ENCODE measurements around the gene LNX2. TPM values are rescaled to one million over a fixed set of nuclear protein-coding genes. Genes with fewer than 3 reads are reported as not detected.
A peak's percentile ranks its signal among the peaks of the same experiment; 100 is the strongest.

Gene LNX2
- total RNA-seq, 1 experiment from 2014 or later: 12.1 TPM

GRCh38 chr13:27622881-27623280 lies 2.6 kb upstream of the LNX2 start:
- H3K4me3 ChIP-seq (replicated peaks in 1 of 2; ENCODE audit: low read depth in 1 of 2, low read length in 2 of 2): peak overlapping the region; percentile 95 to 96
- ATAC-seq: no peak
- RAD21 ChIA-PET (ENCODE audit: low non-redundant PET in 1 of 2, low total read pairs in 2 of 2, uncharacterized antibody in 2 of 2, unreplicated experiment in 2 of 2): no interaction called here
- H3K4me2 ChIP-seq (ENCODE audit: low read length): peak overlapping the region; percentile 91
- H3K4me1 ChIP-seq (ENCODE audit: control insufficient read depth in 1 of 2, insufficient read depth in 2 of 2, low read length in 2 of 2): peaks cover 12 to 23% of the 10 kb centered on the region in 2 experiments
- H3K9ac ChIP-seq (ENCODE audit: low read length): peak overlapping the region; percentile 97
- CTCF ChIA-PET: no interaction called here
- H4K20me1 ChIP-seq (ENCODE audit: insufficient read depth): peaks cover 11% of the 10 kb centered on the region; the same call in 1 of the 2 replicates
- BruUV-seq (replicated peaks): TSS peak; percentile 67
- intact Hi-C loops (cut with micrococcal nuclease): loop anchor here (5.0 to 10.0 kb wide), 2 partner anchors 171 to 228 kb away; partner anchors contain the start of gene MTIF3
- no peak for DNase-seq (ENCODE audit: low read depth, low spot score)
- H2AFZ ChIP-seq (ENCODE audit: low read depth, low read length, poor library complexity, severe bottlenecking): no peak overlapping the region
- no peaks in the 10 kb centered on the region for H3K9me3 ChIP-seq (ENCODE audit: control insufficient read depth in 1 of 2, insufficient read depth in 1 of 2, low read depth in 1 of 2, low read length in 2 of 2)
- no peaks in the 10 kb centered on the region for H3K9me2 ChIP-seq (ENCODE audit: insufficient read depth)
- peaks cover 83% of the 10 kb centered on the region for H3K79me2 ChIP-seq (ENCODE audit: insufficient read depth, low read length)
- peaks cover 6 to 17% of the 10 kb centered on the region in 2 experiments; a peak in 3 of 4 replicates for H3K36me3 ChIP-seq (ENCODE audit: control insufficient read depth in 1 of 2, insufficient read depth in 2 of 2, low read length in 2 of 2)
- H3K27me3 ChIP-seq (ENCODE audit: insufficient read depth, low read length): no peaks in the 10 kb centered on the region
- no peak overlapping the region for H3K27ac ChIP-seq (ENCODE audit: low read depth, low read length)
- TF ChIP-seq EZH2phosphoT487 (IDR thresholded peaks at IDR 0.05; ENCODE audit: borderline replicate concordance) (no peak), RAD21 (IDR thresholded peaks at IDR 0.05; ENCODE audit: low read depth) (no peak), ELF1 (IDR thresholded peaks at IDR 0.05; ENCODE audit: borderline replicate concordance, low read depth) (no peak), TCF7L2 (IDR thresholded peaks at IDR 0.05; ENCODE audit: borderline replicate concordance, extremely low read depth, insufficient read depth, insufficient read length) (no peak), REST (IDR thresholded peaks at IDR 0.05; ENCODE audit: low read depth) (no peak), POLR2A (IDR thresholded peaks at IDR 0.05; ENCODE audit: borderline replicate concordance, extremely low read depth, insufficient read depth, insufficient read length) (no peak), CTCF (IDR thresholded peaks at IDR 0.05 in 2 of 3, conservative IDR thresholded peaks at IDR 0.05 in 1 of 3; ENCODE audit: borderline replicate concordance in 1 of 3, insufficient read depth in 1 of 3, low read depth in 2 of 3, low read length in 2 of 3) (no peak), JUND (IDR thresholded peaks at IDR 0.05) (no peak), YY1 (IDR thresholded peaks at IDR 0.05; ENCODE audit: extremely low read depth, insufficient replicate concordance, low read depth, low read length) (no peak), CEBPB (IDR thresholded peaks at IDR 0.05; ENCODE audit: low read depth) (no peak), FOSL1 (IDR thresholded peaks at IDR 0.05; ENCODE audit: low read depth) (no peak), EZH2 (IDR thresholded peaks at IDR 0.05) (no peak)
- TF ChIP-seq, protein P1, sequence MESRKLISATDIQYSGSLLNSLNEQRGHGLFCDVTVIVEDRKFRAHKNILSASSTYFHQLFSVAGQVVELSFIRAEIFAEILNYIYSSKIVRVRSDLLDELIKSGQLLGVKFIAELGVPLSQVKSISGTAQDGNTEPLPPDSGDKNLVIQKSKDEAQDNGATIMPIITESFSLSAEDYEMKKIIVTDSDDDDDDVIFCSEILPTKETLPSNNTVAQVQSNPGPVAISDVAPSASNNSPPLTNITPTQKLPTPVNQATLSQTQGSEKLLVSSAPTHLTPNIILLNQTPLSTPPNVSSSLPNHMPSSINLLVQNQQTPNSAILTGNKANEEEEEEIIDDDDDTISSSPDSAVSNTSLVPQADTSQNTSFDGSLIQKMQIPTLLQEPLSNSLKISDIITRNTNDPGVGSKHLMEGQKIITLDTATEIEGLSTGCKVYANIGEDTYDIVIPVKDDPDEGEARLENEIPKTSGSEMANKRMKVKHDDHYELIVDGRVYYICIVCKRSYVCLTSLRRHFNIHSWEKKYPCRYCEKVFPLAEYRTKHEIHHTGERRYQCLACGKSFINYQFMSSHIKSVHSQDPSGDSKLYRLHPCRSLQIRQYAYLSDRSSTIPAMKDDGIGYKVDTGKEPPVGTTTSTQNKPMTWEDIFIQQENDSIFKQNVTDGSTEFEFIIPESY (IDR thresholded peaks at IDR 0.05; ENCODE audit: extremely low read depth, insufficient replicate concordance, low read length): no peak
- TF ChIP-seq, protein P2, sequence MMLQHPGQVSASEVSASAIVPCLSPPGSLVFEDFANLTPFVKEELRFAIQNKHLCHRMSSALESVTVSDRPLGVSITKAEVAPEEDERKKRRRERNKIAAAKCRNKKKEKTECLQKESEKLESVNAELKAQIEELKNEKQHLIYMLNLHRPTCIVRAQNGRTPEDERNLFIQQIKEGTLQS (IDR thresholded peaks at IDR 0.05): no peak
- POLR2A ChIA-PET: no interaction called here
